MCF 10A (cell line): Measurements from ENCODE around the gene ALOXE3. TPM values are rescaled to one million over a fixed set of nuclear protein-coding genes. Genes with fewer than 3 reads are reported as not detected.
"Not testable (repeated sequence)": the region's sequence is repeated elsewhere in the genome, so short reads cannot be mapped to it uniquely, and the experiment has no call there.

ENCODE experiments used
- BruUV-seq: library from RNA; stranded (reverse); fragments of 400-500 nt; replicated peaks from 2 replicates; lab custom pipeline; 2021; lab: Mats Ljungman, UMichigan
- CTCF ChIA-PET: fragments of 300-600 bp; sonication (Branson Sonifier 250); formaldehyde crosslinking; extraction: SDS; loops from one replicate; lab custom pipeline; 2021; ENCODE audit warnings: antibody characterized with exemption, inconsistent platforms; lab: Yijun Ruan, JAX
- POLR2A ChIA-PET: fragments of 300-600, 350-650 bp; sonication (Branson Sonifier 250); formaldehyde crosslinking; extraction: SDS; loops from one replicate; lab custom pipeline; 2020; ENCODE audit warnings: antibody characterized with exemption, inconsistent platforms; lab: Yijun Ruan, JAX
- DNase-seq: peaks from one replicate; pipeline ENCODE4 v3.0.0-alpha.2; 2018; ENCODE audit not compliant: unreplicated experiment
- H3K27ac Mint-ChIP-seq: one replicate; pipeline ENCODE4 v1.8.0; 2022; ENCODE audit warnings: mild to moderate bottlenecking, low read depth, mixed read lengths; ENCODE audit not compliant: unreplicated experiment
- H3K27me3 Mint-ChIP-seq: one replicate; pipeline ENCODE4 v1.8.0; 2022; ENCODE audit warnings: mixed read lengths; ENCODE audit not compliant: insufficient read depth, unreplicated experiment
- H3K36me3 Mint-ChIP-seq: one replicate; pipeline ENCODE4 v1.8.0; 2022; ENCODE audit warnings: mild to moderate bottlenecking, moderate library complexity, mixed read lengths; ENCODE audit not compliant: insufficient read depth, unreplicated experiment
- H3K4me1 Mint-ChIP-seq: one replicate; pipeline ENCODE4 v1.8.0; 2022; ENCODE audit warnings: mixed read lengths; ENCODE audit not compliant: insufficient read depth, unreplicated experiment
- H3K4me3 Mint-ChIP-seq: one replicate; pipeline ENCODE4 v1.8.0; 2022; ENCODE audit warnings: mild to moderate bottlenecking, moderate library complexity, mixed read lengths; ENCODE audit not compliant: unreplicated experiment
- H3K9me3 Mint-ChIP-seq: one replicate; pipeline ENCODE4 v1.8.0; 2022; ENCODE audit warnings: mixed read lengths; ENCODE audit not compliant: unreplicated experiment
- intact Hi-C: fragments of 100-400 bp; cut with micrococcal nuclease; formaldehyde crosslinking; loops from 2 replicates; pipeline ENCODE4 v1.14.1; 2022
- total RNA-seq: library from RNA; stranded (reverse); gene quantifications from 2 replicates; pipeline ENCODE4 v1.2.3, GENCODE V29; 2022
- TF ChIP-seq, protein P1 (sequence below): fragments of 200-600 bp; IDR thresholded peaks from one replicate; pipeline ENCODE4 v1.8.0; 2022; ENCODE audit warnings: antibody characterized with exemption, mild to moderate bottlenecking; ENCODE audit not compliant: unreplicated experiment

Gene ALOXE3
- total RNA-seq, 1 experiment from 2014 or later = 13.1 TPM

DNA sequence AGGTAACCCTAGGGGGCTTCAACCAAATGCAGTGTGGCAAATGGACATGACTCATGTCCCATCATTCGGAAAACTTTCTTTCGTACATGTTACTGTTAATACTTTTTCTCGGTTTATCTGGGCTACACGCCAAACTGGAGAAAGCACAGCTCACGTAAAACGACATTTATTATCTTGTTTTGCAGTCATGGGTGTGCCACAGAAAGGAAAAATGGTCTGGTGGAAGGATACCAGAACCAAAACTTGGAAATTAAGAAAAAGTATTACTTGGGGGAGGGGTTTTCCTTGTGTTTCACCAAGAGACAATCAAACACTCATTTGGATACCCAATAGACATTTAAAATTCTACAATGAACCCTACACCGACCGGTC lies 55.9 kb downstream of the ALOXE3 start:
- no TSS peak for BruUV-seq
- TF ChIP-seq, protein P1, sequence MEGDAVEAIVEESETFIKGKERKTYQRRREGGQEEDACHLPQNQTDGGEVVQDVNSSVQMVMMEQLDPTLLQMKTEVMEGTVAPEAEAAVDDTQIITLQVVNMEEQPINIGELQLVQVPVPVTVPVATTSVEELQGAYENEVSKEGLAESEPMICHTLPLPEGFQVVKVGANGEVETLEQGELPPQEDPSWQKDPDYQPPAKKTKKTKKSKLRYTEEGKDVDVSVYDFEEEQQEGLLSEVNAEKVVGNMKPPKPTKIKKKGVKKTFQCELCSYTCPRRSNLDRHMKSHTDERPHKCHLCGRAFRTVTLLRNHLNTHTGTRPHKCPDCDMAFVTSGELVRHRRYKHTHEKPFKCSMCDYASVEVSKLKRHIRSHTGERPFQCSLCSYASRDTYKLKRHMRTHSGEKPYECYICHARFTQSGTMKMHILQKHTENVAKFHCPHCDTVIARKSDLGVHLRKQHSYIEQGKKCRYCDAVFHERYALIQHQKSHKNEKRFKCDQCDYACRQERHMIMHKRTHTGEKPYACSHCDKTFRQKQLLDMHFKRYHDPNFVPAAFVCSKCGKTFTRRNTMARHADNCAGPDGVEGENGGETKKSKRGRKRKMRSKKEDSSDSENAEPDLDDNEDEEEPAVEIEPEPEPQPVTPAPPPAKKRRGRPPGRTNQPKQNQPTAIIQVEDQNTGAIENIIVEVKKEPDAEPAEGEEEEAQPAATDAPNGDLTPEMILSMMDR = no peak
- Mint-ChIP-seq H3K4me1 (peaks cover 15% of the 10 kb centered on the region), H3K9me3 (no peaks in the 10 kb centered on the region), H3K27ac (no peak overlapping the region), H3K36me3 (peaks cover 3% of the 10 kb centered on the region), H3K4me3 (no peak overlapping the region), H3K27me3 (peaks cover 17% of the 10 kb centered on the region)
- ChIA-PET POLR2A (interaction anchor here (0.6 to 2.7 kb wide), 8 partner anchors 12 to 233 kb away, joined by 3 to 8 read pairs (median 3); partner anchors contain the start of genes ALOXE3 and SLC25A35), CTCF (interaction anchor here (0.7 to 8.8 kb wide), 17 partner anchors 9 to 319 kb away, joined by 3 to 106 read pairs (median 5); partner anchors contain the start of genes ALOX12B and ALOXE3)
- peak; percentile 36 for DNase-seq
- intact Hi-C loops = loop anchor here (5.0 kb wide), 3 partner anchors 240 to 685 kb away; partner anchors contain the start of gene RPL26

DNA sequence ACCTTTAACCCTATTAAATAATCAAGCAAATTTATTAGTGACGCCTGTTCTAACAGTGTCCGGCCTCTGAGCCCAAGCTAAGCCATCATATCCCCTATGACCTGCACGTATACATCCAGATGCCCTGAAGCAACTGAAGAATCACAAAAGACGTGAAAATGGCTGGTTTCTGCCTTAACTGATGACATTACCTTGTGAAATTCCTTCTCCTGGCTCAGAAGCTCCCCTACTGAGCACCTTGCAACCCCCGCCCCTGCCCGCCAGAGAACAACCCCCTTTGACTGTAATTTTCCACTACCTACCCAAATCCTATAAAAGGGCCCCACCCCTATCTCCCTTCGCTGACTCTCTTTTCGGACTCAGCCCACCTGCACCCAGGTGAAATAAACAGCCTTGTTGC lies 56.5 kb downstream of the ALOXE3 start:
- H3K27ac Mint-ChIP-seq, H3K36me3 Mint-ChIP-seq, BruUV-seq, DNase-seq, H3K4me3 Mint-ChIP-seq, H3K9me3 Mint-ChIP-seq: not testable (repeated sequence)
- peaks cover 17% of the 10 kb centered on the region for H3K27me3 Mint-ChIP-seq
- CTCF ChIA-PET = interaction anchor here (0.6 to 8.8 kb wide), 23 partner anchors 10 to 318 kb away, joined by 3 to 106 read pairs (median 7); partner anchors contain the start of genes ALOX12B and ALOXE3
- intact Hi-C loops = loop anchor here (5.0 kb wide), 3 partner anchors 240 to 685 kb away; partner anchors contain the start of gene RPL26
- peaks cover 20% of the 10 kb centered on the region for H3K4me1 Mint-ChIP-seq
- POLR2A ChIA-PET = interaction anchor here (0.6 to 2.7 kb wide), 10 partner anchors 11 to 128 kb away, joined by 3 to 8 read pairs (median 3); partner anchors contain the start of genes ALOXE3 and BORCS6

DNA sequence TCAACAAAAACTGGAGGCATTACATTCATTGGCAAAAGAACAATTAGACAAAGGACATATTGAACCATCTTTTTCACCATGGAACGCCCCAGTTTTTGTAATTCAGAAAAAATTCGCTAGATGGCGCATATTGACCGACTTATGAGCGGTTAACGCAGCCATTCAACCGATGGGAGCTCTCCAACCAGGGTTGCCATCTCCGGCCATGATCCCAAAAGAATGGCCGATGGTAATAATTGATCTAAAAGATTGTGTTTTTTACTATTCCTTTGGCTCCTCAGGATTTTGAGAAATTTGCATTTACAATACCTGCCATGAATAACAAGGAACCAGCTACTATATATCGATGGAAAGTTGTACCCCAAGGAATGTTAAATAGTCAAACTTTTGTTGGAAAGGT lies 58.0 kb downstream of the ALOXE3 start:
- no peak overlapping the region for H3K4me3 Mint-ChIP-seq
- DNase-seq = peak; percentile 81
- H3K36me3 Mint-ChIP-seq = peaks cover 6% of the 10 kb centered on the region
- intact Hi-C loops = loop anchor here (5.0 kb wide), 3 partner anchors 242 to 687 kb away; partner anchors contain the start of gene RPL26
- TF ChIP-seq, protein P1 = peak; percentile 73
- H3K27ac Mint-ChIP-seq = no peak overlapping the region
- ChIA-PET POLR2A (interaction anchor here (0.8 to 2.7 kb wide), 16 partner anchors 10 to 316 kb away, joined by 3 to 9 read pairs (median 4); partner anchors contain the start of genes CNTROB, SLC25A35 and TRAPPC1), CTCF (interaction anchor here (0.5 to 8.8 kb wide), 33 partner anchors 12 to 499 kb away, joined by 3 to 106 read pairs (median 5); partner anchors contain the start of genes ALOX12B and ALOXE3)
- H3K27me3 Mint-ChIP-seq = peaks cover 17% of the 10 kb centered on the region
- no TSS peak for BruUV-seq
- H3K4me1 Mint-ChIP-seq = peaks cover 33% of the 10 kb centered on the region
- no peaks in the 10 kb centered on the region for H3K9me3 Mint-ChIP-seq

DNA sequence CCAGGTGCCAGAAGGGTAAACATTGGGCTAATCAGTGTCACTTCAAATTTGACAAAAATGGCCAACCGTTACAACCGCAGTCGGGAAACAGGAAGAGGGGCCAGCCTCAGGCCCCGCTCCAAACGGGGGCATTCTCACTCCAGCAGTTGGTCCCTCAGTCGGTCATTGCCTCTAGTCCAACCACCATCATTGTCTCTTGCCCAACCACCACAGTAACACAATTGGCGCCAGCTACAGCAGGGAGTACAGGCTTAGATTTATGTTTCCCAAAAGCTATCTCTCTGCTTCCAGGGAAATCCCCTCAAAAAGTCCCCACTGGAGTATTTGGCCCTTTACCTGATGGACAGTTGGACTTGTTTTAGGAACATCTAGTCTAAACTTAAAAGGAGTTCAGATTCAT lies 59.2 kb downstream of the ALOXE3 start:
- H3K27me3 Mint-ChIP-seq = peaks cover 17% of the 10 kb centered on the region
- peaks cover 6% of the 10 kb centered on the region for H3K36me3 Mint-ChIP-seq
- ChIA-PET POLR2A (interaction anchor here (0.9 to 1.2 kb wide), 4 partner anchors 60 to 317 kb away, joined by 3 to 4 read pairs (median 3); partner anchors contain the start of gene PFAS), CTCF (interaction anchor here (0.5 to 8.8 kb wide), 20 partner anchors 13 to 1509 kb away, joined by 3 to 106 read pairs (median 5); partner anchors contain the start of gene ALOXE3)
- TF ChIP-seq, protein P1 = no peak
- no peak overlapping the region for H3K4me3 Mint-ChIP-seq
- no peak overlapping the region for H3K27ac Mint-ChIP-seq
- BruUV-seq = no TSS peak
- intact Hi-C loops = loop anchor here (5.0 kb wide), 1 partner anchor 197 kb away; no protein-coding TSS in a partner anchor
- no peak for DNase-seq
- H3K9me3 Mint-ChIP-seq = no peaks in the 10 kb centered on the region
- peaks cover 39% of the 10 kb centered on the region for H3K4me1 Mint-ChIP-seq
